ENCODE measurements around the gene BMX. TPM values are rescaled to one million over a fixed set of nuclear protein-coding genes. Genes with fewer than 3 reads are reported as not detected.

Gene BMX
- not detected in 2 replicates for total RNA-seq
- polyA plus RNA-seq: not detected in 2 replicates
- polyA plus RNA-seq (2012): not detected in 2 replicates
- polyA minus RNA-seq (ENCODE audit: low replicate concordance): not detected in 2 replicates

GRCh38 chrX:15500497-15500966 lies at the start of gene BMX:
BMX (plus strand) TSS chrX:15500807; CDS start chrX:15508354, 7,547 bp downstream.
- Histone ChIP-seq H3K4me1 (ENCODE audit: control insufficient read depth, extremely low read depth, insufficient read depth, low read length) (no peaks in the 10 kb centered on the region), H2AFZ (ENCODE audit: low read length) (no peak within 1 kb of the TSS), H3K79me2 (ENCODE audit: control insufficient read depth, insufficient read depth, low read length) (no peaks in the 10 kb centered on the region), H4K20me1 (ENCODE audit: control insufficient read depth, extremely low read depth, insufficient read depth, low read length) (no peaks in the 10 kb centered on the region), H3K27me3 (ENCODE audit: control insufficient read depth, insufficient read depth, low read length) (no peaks in the 10 kb centered on the region), H3K4me3 (replicated peaks in 1 of 4; ENCODE audit: control extremely low read depth in 1 of 4, insufficient read depth in 1 of 4, low read depth in 3 of 4, low read length in 4 of 4) (no peak within 1 kb of the TSS), H3K9ac (ENCODE audit: insufficient read depth, low read length) (no peak within 1 kb of the TSS), H3K36me3 (ENCODE audit: control insufficient read depth, insufficient read depth, low read length) (no peaks in the 10 kb centered on the region), H3K4me2 (ENCODE audit: extremely low read depth, insufficient read depth, low read length) (no peak within 1 kb of the TSS), H3K27ac (ENCODE audit: insufficient read depth, low read length) (no peak within 1 kb of the TSS), H3K9me3 (ENCODE audit: control insufficient read depth, insufficient read depth, low read depth, low read length) (no peaks in the 10 kb centered on the region)
- no peak for DNase-seq (ENCODE audit: low read depth in 2 of 2)
- TF ChIP-seq CTCF (conservative IDR thresholded peaks at IDR 0.05 in 1 of 2, IDR thresholded peaks at IDR 0.05 in 1 of 2; ENCODE audit: low read depth in 1 of 2, low read length in 2 of 2) (no peak), EZH2 (IDR thresholded peaks at IDR 0.05; ENCODE audit: low read length, missing control alignments) (no peak)

GRCh38 chrX:15451913-15452312 lies 48.7 kb upstream of the BMX start:
- Histone ChIP-seq H3K9me3 (ENCODE audit: control insufficient read depth, insufficient read depth, low read depth, low read length) (no peaks in the 10 kb centered on the region), H3K79me2 (ENCODE audit: control insufficient read depth, insufficient read depth, low read length) (no peaks in the 10 kb centered on the region), H3K4me1 (ENCODE audit: control insufficient read depth, extremely low read depth, insufficient read depth, low read length) (peaks cover 6% of the 10 kb centered on the region), H3K27ac (ENCODE audit: insufficient read depth, low read length) (no peak overlapping the region), H3K27me3 (ENCODE audit: control insufficient read depth, insufficient read depth, low read length) (no peaks in the 10 kb centered on the region), H3K36me3 (ENCODE audit: control insufficient read depth, insufficient read depth, low read length) (no peaks in the 10 kb centered on the region), H3K4me2 (ENCODE audit: extremely low read depth, insufficient read depth, low read length) (no peak overlapping the region), H3K4me3 (replicated peaks in 1 of 4; ENCODE audit: control extremely low read depth in 1 of 4, insufficient read depth in 1 of 4, low read depth in 3 of 4, low read length in 4 of 4) (no peak overlapping the region), H4K20me1 (ENCODE audit: control insufficient read depth, extremely low read depth, insufficient read depth, low read length) (no peaks in the 10 kb centered on the region), H2AFZ (ENCODE audit: low read length) (no peak overlapping the region), H3K9ac (ENCODE audit: insufficient read depth, low read length) (no peak overlapping the region)
- TF ChIP-seq CTCF (conservative IDR thresholded peaks at IDR 0.05 in 1 of 2, IDR thresholded peaks at IDR 0.05 in 1 of 2; ENCODE audit: low read depth in 1 of 2, low read length in 2 of 2) (no peak), EZH2 (IDR thresholded peaks at IDR 0.05; ENCODE audit: low read length, missing control alignments) (no peak)
- DNase-seq (ENCODE audit: low read depth in 2 of 2): peak; percentile 24 to 47

- Histone ChIP-seq H3K4me1 (ENCODE audit: control insufficient read depth, extremely low read depth, insufficient read depth, low read length) (no peaks in the 10 kb centered on the region), H3K27me3 (ENCODE audit: control insufficient read depth, insufficient read depth, low read length) (no peaks in the 10 kb centered on the region), H3K4me3 (replicated peaks in 1 of 4; ENCODE audit: control extremely low read depth in 1 of 4, insufficient read depth in 1 of 4, low read depth in 3 of 4, low read length in 4 of 4) (no peak overlapping the region), H2AFZ (ENCODE audit: low read length) (no peak overlapping the region), H3K9ac (ENCODE audit: insufficient read depth, low read length) (no peak overlapping the region), H3K79me2 (ENCODE audit: control insufficient read depth, insufficient read depth, low read length) (no peaks in the 10 kb centered on the region), H4K20me1 (ENCODE audit: control insufficient read depth, extremely low read depth, insufficient read depth, low read length) (no peaks in the 10 kb centered on the region), H3K9me3 (ENCODE audit: control insufficient read depth, insufficient read depth, low read depth, low read length) (no peaks in the 10 kb centered on the region), H3K36me3 (ENCODE audit: control insufficient read depth, insufficient read depth, low read length) (no peaks in the 10 kb centered on the region), H3K27ac (ENCODE audit: insufficient read depth, low read length) (no peak overlapping the region), H3K4me2 (ENCODE audit: extremely low read depth, insufficient read depth, low read length) (no peak overlapping the region)
- TF ChIP-seq EZH2 (IDR thresholded peaks at IDR 0.05; ENCODE audit: low read length, missing control alignments) (no peak), CTCF (conservative IDR thresholded peaks at IDR 0.05 in 1 of 2, IDR thresholded peaks at IDR 0.05 in 1 of 2; ENCODE audit: low read depth in 1 of 2, low read length in 2 of 2) (no peak)
- peak in 1 of 2 donors; percentile 3 for DNase-seq (ENCODE audit: low read depth in 2 of 2)
These were observed 35.9 kb upstream of the BMX start for GRCh38 chrX:15464704-15465103.
